Neural cell (in vitro differentiated cells): ENCODE results near the gene NR1D1. TPM values are rescaled to one million over a fixed set of nuclear protein-coding genes. Genes with fewer than 3 reads are reported as not detected.

ENCODE experiments used
- H2AFZ ChIP-seq: fragments of 200-600, 300-800 bp; sonication (generic), shearing (Covaris generic); 2 replicates; pipeline ENCODE4 v1.6.0; 2014; ENCODE audit warnings: low read depth, mild to moderate bottlenecking, antibody characterized with exemption, low read length, moderate library complexity
- H3F3A ChIP-seq: fragments of 200-600 bp; shearing (Covaris generic); 2 replicates; pipeline ENCODE4 v1.6.1; 2016; ENCODE audit warnings: mild to moderate bottlenecking, moderate library complexity, mixed read lengths, antibody characterized with exemption, low read length; ENCODE audit not compliant: insufficient read depth, poor library complexity, severe bottlenecking
- H3K27ac ChIP-seq: fragments of 200-600, 300-800 bp; sonication (generic), shearing (Covaris generic); 2 replicates; pipeline ENCODE4 v1.5.1; 2014; ENCODE audit warnings: mild to moderate bottlenecking, low read length, moderate library complexity
- H3K27me3 ChIP-seq: fragments of 300-800, 200-600 bp; sonication (generic), shearing (Covaris generic); 2 replicates; pipeline ENCODE4 v1.6.0; 2014; ENCODE audit warnings: mild to moderate bottlenecking, low read depth, low read length, moderate library complexity; ENCODE audit not compliant: insufficient read depth
- H3K36me3 ChIP-seq: fragments of 300-800, 200-600 bp; sonication (generic), shearing (Covaris generic); 2 replicates; pipeline ENCODE4 v1.5.1; 2014; ENCODE audit warnings: mild to moderate bottlenecking, antibody characterized with exemption, low read length, moderate library complexity; ENCODE audit not compliant: insufficient read depth
- H3K4me2 ChIP-seq: fragments of 300-800, 200-600 bp; sonication (generic), shearing (Covaris generic); 2 replicates; pipeline ENCODE4 v1.6.0; 2014; ENCODE audit warnings: mild to moderate bottlenecking, low read length
- H3K4me3 ChIP-seq: fragments of 300-800, 200-600 bp; sonication (generic), shearing (Covaris generic); 2 replicates; pipeline ENCODE4 v1.5.1; 2014; ENCODE audit warnings: mild to moderate bottlenecking, low read length, moderate library complexity
- H3K79me2 ChIP-seq: fragments of 200-600 bp; shearing (Covaris generic); replicated peaks from 2 replicates; pipeline ENCODE4 v1.6.0; 2014; ENCODE audit warnings: mild to moderate bottlenecking, low read length, moderate library complexity; ENCODE audit not compliant: insufficient read depth
- H3K9ac ChIP-seq: fragments of 300-800, 200-600 bp; sonication (generic), shearing (Covaris generic); 2 replicates; pipeline ENCODE4 v1.6.1; 2016; ENCODE audit warnings: mild to moderate bottlenecking, low read length, mixed read lengths
- H3K9me2 ChIP-seq: fragments of 200-600 bp; shearing (Covaris generic); 2 replicates; pipeline ENCODE4 v1.6.1; 2016; ENCODE audit warnings: mild to moderate bottlenecking, low read length, mixed read lengths; ENCODE audit not compliant: insufficient read depth
- H3K9me3 ChIP-seq: fragments of 200-600, 300-800 bp; sonication (generic), shearing (Covaris generic); 2 replicates; pipeline ENCODE4 v1.6.1; 2016; ENCODE audit warnings: mild to moderate bottlenecking, mixed run types, low read length, moderate library complexity, mixed read lengths
- H4K20me1 ChIP-seq: fragments of 200-600 bp; shearing (Covaris generic); 2 replicates; pipeline ENCODE4 v1.6.1; 2016; ENCODE audit warnings: mild to moderate bottlenecking, mixed run types; ENCODE audit not compliant: insufficient read depth
- CTCF ChIP-seq: fragments of 450-650 bp; IDR thresholded peaks from 2 replicates; pipeline ENCODE4 v1.5.1; 2014; ENCODE audit warnings: antibody characterized with exemption, mild to moderate bottlenecking, moderate library complexity; ENCODE audit not compliant: poor library complexity, severe bottlenecking
- EP300 ChIP-seq: fragments of 450-650 bp; conservative IDR thresholded peaks from 2 replicates; pipeline ENCODE4 v1.6.1; 2014; ENCODE audit warnings: antibody characterized with exemption, mild to moderate bottlenecking, moderate library complexity; ENCODE audit not compliant: poor library complexity, severe bottlenecking
- EZH2 ChIP-seq: fragments of 200-600, 300-800 bp; shearing (Covaris generic), sonication (generic); IDR thresholded peaks from 2 replicates; pipeline ENCODE4 v1.6.1; 2014; ENCODE audit warnings: antibody characterized with exemption, low read length, borderline replicate concordance, mild to moderate bottlenecking; ENCODE audit not compliant: insufficient read depth, poor library complexity, severe bottlenecking
- MXI1 ChIP-seq: fragments of 450-650 bp; conservative IDR thresholded peaks from 2 replicates; pipeline ENCODE4 v1.6.1; 2014; ENCODE audit warnings: antibody characterized with exemption, mild to moderate bottlenecking; ENCODE audit not compliant: poor library complexity, severe bottlenecking
- POLR2AphosphoS5 ChIP-seq: IDR thresholded peaks from 2 replicates; pipeline ENCODE4 v1.6.1; 2012
- RAD21 ChIP-seq: fragments of 450-650 bp; conservative IDR thresholded peaks from 2 replicates; pipeline ENCODE4 v1.6.1; 2014; ENCODE audit warnings: antibody characterized with exemption, mild to moderate bottlenecking, moderate library complexity
- SMC3 ChIP-seq: fragments of 450-650 bp; conservative IDR thresholded peaks from 2 replicates; pipeline ENCODE4 v1.6.1; 2014; ENCODE audit warnings: antibody characterized with exemption, mild to moderate bottlenecking, moderate library complexity; ENCODE audit not compliant: poor library complexity
- TAF1 ChIP-seq: IDR thresholded peaks from 2 replicates; pipeline ENCODE4 v1.6.1; 2012; ENCODE audit warnings: low read depth
- polyA minus RNA-seq: library from RNA; depleted of rRNA, polyadenylated mRNA; stranded (reverse); fragments of >200 nt; gene quantifications from 2 replicates; pipeline ENCODE4 v1.2.3, GENCODE V29; 2014
- polyA plus RNA-seq: library from polyadenylated mRNA; depleted of rRNA; stranded (reverse); fragments of >200 nt; gene quantifications from 2 replicates; pipeline ENCODE4 v1.2.3, GENCODE V29; 2014
- TF ChIP-seq, protein P1 (sequence below): IDR thresholded peaks from 2 replicates; pipeline ENCODE4 v1.6.1; 2012; ENCODE audit warnings: borderline replicate concordance

NR1D1 gene
- polyA plus RNA-seq (0.73 TPM in 1 of 2 replicates, not detected in the other), polyA minus RNA-seq (0.24 and 0.35 TPM in 2 replicates)

- Histone ChIP-seq H3K36me3 (no peaks in the 10 kb centered on the region), H3K27ac (peak within 1 kb of the TSS; percentile 52)
These were observed at the start of gene NR1D1 for GRCh38 chr17:40100419-40100668. Gene NR1D1 (minus strand): TSS chr17:40100589. CDS start chr17:40100094, 495 bp downstream.

GRCh38 chr17:40148527-40148926 is 48.1 kb upstream of the NR1D1 start:
- H3K36me3 ChIP-seq = no peaks in the 10 kb centered on the region
- TF ChIP-seq TAF1 (no peak), CTCF (no peak), POLR2AphosphoS5 (no peak), SMC3 (no peak), EP300 (no peak), MXI1 (no peak), EZH2 (no peak)
- TF ChIP-seq, protein P1, sequence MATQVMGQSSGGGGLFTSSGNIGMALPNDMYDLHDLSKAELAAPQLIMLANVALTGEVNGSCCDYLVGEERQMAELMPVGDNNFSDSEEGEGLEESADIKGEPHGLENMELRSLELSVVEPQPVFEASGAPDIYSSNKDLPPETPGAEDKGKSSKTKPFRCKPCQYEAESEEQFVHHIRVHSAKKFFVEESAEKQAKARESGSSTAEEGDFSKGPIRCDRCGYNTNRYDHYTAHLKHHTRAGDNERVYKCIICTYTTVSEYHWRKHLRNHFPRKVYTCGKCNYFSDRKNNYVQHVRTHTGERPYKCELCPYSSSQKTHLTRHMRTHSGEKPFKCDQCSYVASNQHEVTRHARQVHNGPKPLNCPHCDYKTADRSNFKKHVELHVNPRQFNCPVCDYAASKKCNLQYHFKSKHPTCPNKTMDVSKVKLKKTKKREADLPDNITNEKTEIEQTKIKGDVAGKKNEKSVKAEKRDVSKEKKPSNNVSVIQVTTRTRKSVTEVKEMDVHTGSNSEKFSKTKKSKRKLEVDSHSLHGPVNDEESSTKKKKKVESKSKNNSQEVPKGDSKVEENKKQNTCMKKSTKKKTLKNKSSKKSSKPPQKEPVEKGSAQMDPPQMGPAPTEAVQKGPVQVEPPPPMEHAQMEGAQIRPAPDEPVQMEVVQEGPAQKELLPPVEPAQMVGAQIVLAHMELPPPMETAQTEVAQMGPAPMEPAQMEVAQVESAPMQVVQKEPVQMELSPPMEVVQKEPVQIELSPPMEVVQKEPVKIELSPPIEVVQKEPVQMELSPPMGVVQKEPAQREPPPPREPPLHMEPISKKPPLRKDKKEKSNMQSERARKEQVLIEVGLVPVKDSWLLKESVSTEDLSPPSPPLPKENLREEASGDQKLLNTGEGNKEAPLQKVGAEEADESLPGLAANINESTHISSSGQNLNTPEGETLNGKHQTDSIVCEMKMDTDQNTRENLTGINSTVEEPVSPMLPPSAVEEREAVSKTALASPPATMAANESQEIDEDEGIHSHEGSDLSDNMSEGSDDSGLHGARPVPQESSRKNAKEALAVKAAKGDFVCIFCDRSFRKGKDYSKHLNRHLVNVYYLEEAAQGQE = no peak
- no peak overlapping the region for H2AFZ ChIP-seq
- no peaks in the 10 kb centered on the region for H4K20me1 ChIP-seq
- H3K4me2 ChIP-seq = no peak overlapping the region
- H3K9me2 ChIP-seq = no peaks in the 10 kb centered on the region
- H3K4me3 ChIP-seq = no peak overlapping the region
- no peaks in the 10 kb centered on the region for H3K9me3 ChIP-seq
- H3K27ac ChIP-seq = no peak overlapping the region
- no peaks in the 10 kb centered on the region for H3F3A ChIP-seq
- H3K27me3 ChIP-seq = no peaks in the 10 kb centered on the region
- H3K79me2 ChIP-seq = peaks cover 26% of the 10 kb centered on the region
- H3K9ac ChIP-seq = no peak overlapping the region

More at GRCh38 chr17:40100419-40100668, at the start of gene NR1D1:
- Histone ChIP-seq H3K4me3 (peak within 1 kb of the TSS; percentile 78), H3F3A (no peaks in the 10 kb centered on the region), H3K9me3 (no peaks in the 10 kb centered on the region), H4K20me1 (no peaks in the 10 kb centered on the region), H2AFZ (peak within 1 kb of the TSS; percentile 49), H3K79me2 (no peaks in the 10 kb centered on the region), H3K4me2 (peak within 1 kb of the TSS; percentile 87), H3K9ac (peak within 1 kb of the TSS; percentile 55), H3K9me2 (no peaks in the 10 kb centered on the region), H3K27me3 (no peaks in the 10 kb centered on the region)
- TF ChIP-seq POLR2AphosphoS5 (peak; percentile 65), SMC3 (peak; percentile 59), CTCF (peak; percentile 14), MXI1 (no peak), EZH2 (no peak), EP300 (peak; percentile 30), RAD21 (no peak), TAF1 (peak; percentile 35)
- TF ChIP-seq, protein P1 = no peak
